HG02840 (cell line): ENCODE data around the gene OR2V2.
"Not testable (repeated sequence)": the region's sequence is repeated elsewhere in the genome, so short reads cannot be mapped to it uniquely, and the experiment has no call there.

Experiments
- ATAC-seq: cut with Tn5 transposase; IDR thresholded peaks from one replicate; pipeline ENCODE4 v1.9.1; 2021; ENCODE audit warnings: mild to moderate bottlenecking, moderate library complexity, moderate number of reproducible peaks; ENCODE audit not compliant: unreplicated experiment, low FRiP score

The OR2V2 gene

GRCh38 chr5:181114284-181114843, 33.0 kb upstream of the OR2V2 start:
- ATAC-seq: no peak

GRCh38 chr5:181114844-181115778, 32.3 kb upstream of the OR2V2 start:
- no peak for ATAC-seq

GRCh38 chr5:181118369-181118768, 29.0 kb upstream of the OR2V2 start:
- ATAC-seq: no peak

- ATAC-seq: no peak
These were observed 28.3 kb upstream of the OR2V2 start for GRCh38 chr5:181119105-181119504.

- no peak for ATAC-seq
These were observed 27.1 kb upstream of the OR2V2 start for GRCh38 chr5:181120306-181120705.

GRCh38 chr5:181120761-181121160, 26.6 kb upstream of the OR2V2 start:
- ATAC-seq: no peak

GRCh38 chr5:181121675-181122561, 25.5 kb upstream of the OR2V2 start:
- ATAC-seq: no peak

- no peak for ATAC-seq
These were observed 22.9 kb upstream of the OR2V2 start for GRCh38 chr5:181124526-181124925.

- ATAC-seq: no peak
These were observed 20.5 kb upstream of the OR2V2 start for GRCh38 chr5:181126841-181127240.

- no peak for ATAC-seq
These were observed 19.9 kb upstream of the OR2V2 start for GRCh38 chr5:181127456-181127855.

GRCh38 chr5:181127907-181128626, 19.3 kb upstream of the OR2V2 start:
- ATAC-seq: no peak

- ATAC-seq: no peak
These were observed 17.8 kb upstream of the OR2V2 start for GRCh38 chr5:181129601-181130000.

GRCh38 chr5:181130081-181130480, 17.3 kb upstream of the OR2V2 start:
- ATAC-seq: not testable (repeated sequence)

- ATAC-seq: no peak
These were observed 16.4 kb upstream of the OR2V2 start, which contains the start of gene OR2V1 for GRCh38 chr5:181130832-181131496. TSS of gene OR2V1 (minus strand) at chr5:181131169. CDS start at chr5:181125304, 5,865 bp downstream.

GRCh38 chr5:181131514-181131913, 15.9 kb upstream of the OR2V2 start:
- ATAC-seq: no peak

- ATAC-seq: no peak
These were observed 14.3 kb upstream of the OR2V2 start for GRCh38 chr5:181133083-181133482.

- ATAC-seq: no peak
These were observed 13.7 kb upstream of the OR2V2 start for GRCh38 chr5:181133610-181134231.

GRCh38 chr5:181134259-181134658, 13.1 kb upstream of the OR2V2 start:
- ATAC-seq: no peak

GRCh38 chr5:181136361-181136955, 10.9 kb upstream of the OR2V2 start:
- no peak for ATAC-seq
